ENCODE measurements around the gene WASHC2A.
"Not testable (repeated sequence)": the region's sequence is repeated elsewhere in the genome, so short reads cannot be mapped to it uniquely, and the experiment has no call there.

WASHC2A gene

DNA sequence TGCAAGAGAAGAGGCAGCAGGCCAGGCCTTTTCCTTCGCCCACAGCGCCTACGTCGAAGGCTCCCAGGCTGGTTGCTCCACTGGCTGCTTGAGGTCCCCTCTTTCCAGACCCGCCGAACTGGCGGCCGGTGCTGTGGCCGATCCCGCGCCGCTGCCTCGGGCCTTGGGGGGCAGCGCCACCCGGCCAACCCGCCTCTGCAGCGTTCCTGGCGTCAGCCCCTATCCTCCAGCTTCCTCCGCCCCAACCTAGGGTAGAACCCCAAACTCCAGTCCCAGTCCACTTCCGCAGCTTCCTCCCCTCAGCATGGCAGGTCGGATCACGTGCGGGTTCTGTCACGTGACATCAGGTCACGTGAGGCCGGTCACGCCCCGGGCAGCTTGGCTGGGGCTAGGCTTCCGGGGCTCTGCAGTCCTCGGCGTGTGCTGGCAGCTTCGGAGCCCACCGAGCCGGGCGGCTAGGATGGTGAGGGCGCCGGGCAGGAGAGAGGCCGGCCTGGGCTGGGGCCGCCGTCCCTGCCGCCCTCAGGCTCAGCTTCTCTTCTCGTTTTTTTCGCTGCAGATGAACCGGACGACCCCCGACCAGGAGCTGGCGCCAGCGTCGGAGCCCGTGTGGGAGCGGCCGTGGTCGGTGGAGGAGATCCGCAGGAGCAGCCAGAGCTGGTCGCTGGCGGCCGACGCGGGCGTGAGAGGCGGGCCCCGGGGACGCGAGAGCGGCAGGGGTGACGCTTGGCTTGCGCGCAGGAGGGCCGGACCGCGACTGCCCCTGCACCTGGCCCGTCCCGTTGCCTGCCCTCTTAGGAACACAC lies at the start of gene WASHC2A:
Gene WASHC2A, plus strand, starts transcription at position 409 of the 806 bp plus-strand sequence. Its CDS starts 52 bp downstream, at position 461.
- peak; percentile 75 for DNase-seq

GRCh38 chr10:50019279-50019678 lies 48.5 kb upstream of the WASHC2A start:
- not testable (repeated sequence) for DNase-seq

DNA sequence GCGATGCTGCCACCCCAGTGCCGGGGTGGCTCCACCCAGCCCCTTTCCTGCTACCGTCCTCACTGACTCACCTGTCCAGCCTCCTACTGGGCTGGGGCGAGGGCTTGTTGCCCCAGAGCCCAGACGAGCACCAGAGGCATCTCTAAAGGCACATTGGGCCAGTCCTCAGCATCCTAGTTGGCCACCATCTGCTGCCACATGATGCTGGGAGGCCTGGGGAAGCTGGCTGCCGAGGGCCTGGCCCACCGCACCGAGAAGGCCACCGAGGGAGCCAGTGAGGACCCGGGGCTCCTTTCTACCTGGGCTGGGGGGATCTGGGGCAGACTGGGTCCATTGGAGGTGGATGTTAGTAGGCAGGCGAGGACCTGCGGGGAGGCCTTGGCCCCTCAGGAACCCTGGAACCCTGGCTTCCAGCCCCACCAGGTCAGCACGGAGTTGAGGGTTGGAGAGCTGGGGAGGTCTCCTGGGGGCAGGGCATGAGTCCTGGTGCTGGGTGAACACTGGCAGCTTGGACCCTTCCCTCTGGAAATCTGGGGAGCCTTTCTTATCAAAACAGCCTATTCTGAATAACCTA lies 47.2 kb upstream of the WASHC2A start:
- not testable (repeated sequence) for DNase-seq

- no peak for DNase-seq
Observed at GRCh38 chr10:50021646-50022045, 46.1 kb upstream of the WASHC2A start.

- not testable (repeated sequence) for DNase-seq
Observed at GRCh38 chr10:50024716-50025383, 42.9 kb upstream of the WASHC2A start.

DNA sequence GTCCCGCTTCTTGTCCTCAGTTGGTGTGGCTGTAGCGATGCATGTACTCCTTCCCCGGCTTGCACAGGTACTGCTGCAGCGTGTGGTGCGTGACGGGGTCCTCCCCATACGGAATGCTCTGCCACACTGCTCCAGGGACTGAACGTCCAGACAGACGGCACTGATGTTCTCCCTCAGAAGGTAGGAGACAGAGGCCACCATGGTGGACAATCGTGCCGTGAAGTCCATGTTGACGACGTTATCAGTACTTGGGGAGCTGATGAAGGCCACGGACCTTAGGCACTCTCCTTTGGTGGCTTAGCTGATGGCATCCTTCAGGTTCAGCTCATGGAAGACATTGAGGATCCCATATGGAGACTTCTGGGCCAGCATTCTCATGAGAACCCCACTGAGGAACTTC lies 42.1 kb upstream of the WASHC2A start:
- no peak for DNase-seq

GRCh38 chr10:50027195-50027594 lies 40.6 kb upstream of the WASHC2A start:
- DNase-seq, result no peak

DNA sequence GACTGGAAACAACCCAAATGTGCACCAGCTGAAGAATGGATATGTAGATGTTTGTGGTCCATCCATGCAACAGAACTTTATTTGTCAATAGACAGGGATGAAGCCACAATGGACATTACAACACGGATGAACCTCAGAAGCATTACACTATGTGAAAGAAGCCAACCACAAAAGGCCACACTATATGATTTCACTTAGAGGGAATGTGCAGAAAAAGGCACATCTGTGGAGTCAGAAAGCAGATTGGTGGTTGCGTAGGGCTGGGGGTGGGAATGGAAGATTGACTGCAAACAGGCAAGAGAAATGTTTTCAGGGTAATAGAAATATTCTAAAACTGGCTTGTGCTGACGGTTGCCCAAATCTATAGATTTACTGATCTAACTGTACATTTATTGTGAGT lies 34.3 kb upstream of the WASHC2A start:
- DNase-seq, result no peak

- DNase-seq, result not testable (repeated sequence)
Observed at GRCh38 chr10:50035337-50035736, 32.4 kb upstream of the WASHC2A start.

DNA sequence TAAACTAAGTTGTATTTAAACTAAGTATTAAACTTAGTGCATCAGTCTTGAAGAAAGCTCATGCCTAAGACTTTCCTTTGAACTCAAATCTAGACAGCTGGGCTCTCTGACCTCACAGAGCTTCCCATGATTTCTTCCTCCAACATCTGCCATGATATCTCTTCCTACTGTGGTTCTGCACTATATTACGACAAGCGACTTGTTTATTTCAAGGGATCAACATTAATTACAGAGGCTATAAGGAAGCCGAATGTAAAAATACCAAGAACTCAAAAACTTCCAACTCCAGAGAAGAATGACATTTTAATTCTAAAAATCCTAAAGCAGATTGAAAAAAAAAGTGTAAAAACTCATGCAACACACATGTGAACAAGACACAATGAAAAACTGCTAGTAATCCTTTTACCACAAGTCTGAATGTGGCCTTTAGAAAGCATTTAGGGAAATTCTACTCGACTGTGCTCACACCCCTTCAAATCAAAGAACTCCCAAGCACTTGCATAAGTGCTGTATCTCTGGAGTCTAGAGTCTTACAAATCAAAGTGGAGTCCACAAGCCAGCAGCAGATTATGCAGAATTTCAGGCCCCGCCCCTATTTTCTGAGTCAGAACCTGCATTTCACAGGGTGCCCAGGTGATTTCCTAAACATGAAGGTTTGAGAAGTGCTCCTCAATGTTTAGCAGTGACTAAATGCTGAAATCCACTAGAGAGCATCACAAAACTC lies 22.7 kb upstream of the WASHC2A start:
- DNase-seq, result no peak

DNA sequence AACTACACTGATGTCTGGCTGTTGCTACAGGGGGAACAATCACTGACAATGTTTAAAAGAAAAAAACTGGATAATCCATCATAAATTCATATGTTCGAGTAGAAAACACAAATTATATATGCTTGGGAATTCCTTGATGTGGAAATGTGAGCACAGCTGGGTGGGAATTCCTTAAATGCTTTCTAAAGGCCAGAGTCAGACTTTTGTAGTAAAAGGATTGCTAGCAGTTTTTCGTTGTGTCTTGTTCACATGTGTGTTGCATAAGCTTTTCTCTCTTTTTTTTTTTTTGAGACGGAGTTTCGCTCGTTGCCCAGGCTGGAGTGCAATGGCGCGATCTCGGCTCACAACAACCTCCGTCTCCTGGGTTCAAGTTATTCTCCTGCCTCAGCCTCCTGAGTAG lies 21.3 kb upstream of the WASHC2A start:
- DNase-seq, result not testable (repeated sequence)

DNA sequence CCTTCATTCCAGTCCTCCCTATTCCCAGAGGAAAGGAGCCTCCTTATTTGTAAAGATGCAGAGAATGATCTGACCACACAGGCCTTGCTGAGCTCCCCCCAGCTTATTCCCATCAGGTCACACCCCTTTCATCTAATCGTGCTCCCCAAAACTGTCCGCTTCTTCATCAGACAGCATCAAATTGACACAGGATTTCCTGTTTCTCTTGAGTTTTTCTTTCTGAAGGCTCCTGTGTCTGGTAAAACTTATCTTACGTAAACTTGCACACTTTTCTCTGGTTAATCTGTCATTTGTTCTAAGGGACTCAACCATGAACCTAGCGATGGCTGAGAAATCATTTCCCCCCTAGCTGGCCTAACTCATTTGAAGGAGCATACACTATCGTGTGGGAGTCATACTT lies 20.2 kb upstream of the WASHC2A start:
- not testable (repeated sequence) for DNase-seq

GRCh38 chr10:50051995-50052660 lies 15.6 kb upstream of the WASHC2A start:
- DNase-seq, result not testable (repeated sequence)

DNA sequence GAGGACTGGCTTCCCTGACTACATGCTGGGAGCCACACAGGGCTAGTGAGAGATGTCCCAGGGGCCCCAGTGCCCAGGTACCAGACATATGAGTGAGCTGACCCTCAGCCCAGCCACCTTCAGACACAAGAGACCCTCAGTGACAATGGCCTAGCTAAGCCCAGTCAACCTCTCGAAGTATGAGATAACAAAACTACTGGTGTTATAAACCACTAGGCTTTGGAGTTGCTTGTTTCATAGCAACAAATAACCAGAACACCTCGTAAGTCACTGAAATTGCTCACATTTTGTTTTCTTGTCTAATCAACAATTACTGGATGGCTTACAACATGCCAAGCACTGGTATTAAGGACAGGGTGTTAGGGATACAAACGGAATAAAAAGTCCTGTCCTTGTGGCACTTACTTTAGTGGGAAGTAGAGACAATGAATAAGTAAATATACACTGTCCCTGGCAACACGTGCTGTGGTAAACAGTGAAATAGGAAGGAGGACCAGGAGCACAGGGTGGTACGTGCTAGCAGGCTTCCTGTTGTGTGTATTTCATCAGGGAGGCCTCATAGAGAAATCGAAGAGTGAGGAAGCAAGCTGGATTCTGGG lies 14.9 kb upstream of the WASHC2A start:
- DNase-seq, result not testable (repeated sequence)

GRCh38 chr10:50055494-50056292 lies 12.1 kb upstream of the WASHC2A start:
- not testable (repeated sequence) for DNase-seq

- not testable (repeated sequence) for DNase-seq
Observed at GRCh38 chr10:50056654-50057053, 11.1 kb upstream of the WASHC2A start.

DNA sequence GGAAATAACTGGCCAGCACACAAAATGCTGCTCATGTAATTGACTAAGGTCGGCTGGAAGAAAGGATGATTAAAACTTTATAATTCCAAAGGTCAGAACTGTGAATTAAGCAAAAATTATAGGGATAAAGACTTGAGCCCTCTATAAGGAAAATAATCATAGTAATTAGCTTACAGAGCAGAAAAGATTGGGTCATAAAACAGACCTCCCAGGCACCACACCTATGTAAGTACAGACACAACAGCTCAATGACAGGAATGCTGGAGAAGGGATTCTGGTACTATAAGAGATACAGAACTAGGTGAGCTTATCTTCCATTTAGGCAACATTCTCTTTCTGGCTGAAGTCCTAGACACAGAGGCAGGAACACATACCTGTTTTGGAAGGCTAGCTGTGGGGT lies 9.0 kb upstream of the WASHC2A start:
- DNase-seq, result not testable (repeated sequence)

GRCh38 chr10:50059946-50060345 lies 7.8 kb upstream of the WASHC2A start:
- not testable (repeated sequence) for DNase-seq

DNA sequence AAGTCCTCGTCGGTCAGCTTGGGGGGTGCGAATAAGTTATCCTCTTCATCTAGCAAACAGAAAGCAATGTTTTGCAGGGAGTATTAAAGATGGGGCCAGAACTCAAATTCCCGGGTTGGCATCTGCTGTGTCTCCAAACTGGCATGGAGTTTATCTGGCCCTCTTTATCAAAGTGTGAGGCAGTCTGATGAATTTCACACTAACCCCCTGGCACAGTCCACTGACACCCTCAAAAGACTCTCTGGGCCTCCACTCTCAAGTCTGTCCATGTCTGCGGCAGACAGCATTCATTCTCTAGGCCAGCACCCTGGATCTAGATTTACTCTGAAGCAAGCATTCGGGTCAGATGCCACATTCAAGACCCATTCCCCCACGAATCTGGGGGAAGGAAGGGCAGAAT lies 6.2 kb upstream of the WASHC2A start:
- not testable (repeated sequence) for DNase-seq

GRCh38 chr10:50063100-50063499 lies 4.7 kb upstream of the WASHC2A start:
- DNase-seq, result no peak

- DNase-seq, result not testable (repeated sequence)
Observed at GRCh38 chr10:50068352-50068659, 552 bp downstream of the WASHC2A start.

All from activated CD8-positive, alpha-beta memory T cell treated with anti-CD3 and anti-CD28 coated beads, Interleukin-2, amount 50 U/mL, for 4 hours (primary cell).